ENCODE data around the gene DCUN1D5. TPM values are rescaled to one million over a fixed set of nuclear protein-coding genes. Genes with fewer than 3 reads are reported as not detected.

The DCUN1D5 gene
- total RNA-seq, 1 experiment from 2014 or later, result 68.3 TPM

DNA sequence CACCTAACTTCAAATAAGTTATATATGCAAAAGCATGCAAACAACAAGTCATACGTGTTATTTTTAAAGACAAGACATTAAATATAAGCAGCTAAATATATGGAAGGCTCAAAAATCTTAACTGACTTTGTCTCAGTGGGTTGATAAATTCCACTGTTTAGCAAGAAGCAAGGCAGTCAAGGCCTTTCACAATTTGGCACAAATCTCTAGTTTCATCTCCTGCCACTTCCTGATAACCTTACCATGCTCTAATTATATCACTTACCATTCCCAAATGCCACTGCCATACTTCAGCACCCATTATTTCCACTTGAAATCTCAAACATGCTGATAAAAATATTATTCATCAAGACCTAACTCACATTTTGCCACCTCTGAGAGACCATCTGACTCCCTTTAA, 24.8 kb downstream of the DCUN1D5 start:
- BruUV-seq (replicated peaks), result no TSS peak
- intact Hi-C loops (cut with micrococcal nuclease; ENCODE audit: unreplicated experiment) (no loop called here), in situ Hi-C loops (cut with HindIII; ENCODE audit: low pct_unique_long_range_greater_than_20kb, low sequenced_read_pairs) (no loop called here)
- Histone ChIP-seq H3K4me3 (ENCODE audit: low read depth in 2 of 2, low read length in 2 of 2) (no peak overlapping the region), H3K27me3 (ENCODE audit: control insufficient read depth, insufficient read depth, low read length) (no peaks in the 10 kb centered on the region), H3K36me3 (ENCODE audit: control insufficient read depth, insufficient read depth, low read length) (peaks cover 38% of the 10 kb centered on the region), H3K9me3 (ENCODE audit: control insufficient read depth, insufficient read depth, low read depth, low read length) (no peaks in the 10 kb centered on the region), H3K27ac (ENCODE audit: low read length) (no peak overlapping the region), H3K4me1 (ENCODE audit: control insufficient read depth, insufficient read depth, low read length) (no peaks in the 10 kb centered on the region)
- DNase-seq (ENCODE audit: low read depth, low spot score), result no peak
- ChIA-PET CTCF (no interaction called here), POLR2A (no interaction called here)
- ATAC-seq, result no peak
- TF ChIP-seq TCF7L2 (IDR thresholded peaks at IDR 0.05; ENCODE audit: low read depth, low read length) (no peak), SIN3A (IDR thresholded peaks at IDR 0.05; ENCODE audit: borderline replicate concordance, insufficient read depth, low read depth, low read length) (no peak), POLR2AphosphoS5 (IDR thresholded peaks at IDR 0.05; ENCODE audit: low read depth, low read length) (no peak), CTCF (IDR thresholded peaks at IDR 0.05) (no peak)
- TF ChIP-seq, protein P1, sequence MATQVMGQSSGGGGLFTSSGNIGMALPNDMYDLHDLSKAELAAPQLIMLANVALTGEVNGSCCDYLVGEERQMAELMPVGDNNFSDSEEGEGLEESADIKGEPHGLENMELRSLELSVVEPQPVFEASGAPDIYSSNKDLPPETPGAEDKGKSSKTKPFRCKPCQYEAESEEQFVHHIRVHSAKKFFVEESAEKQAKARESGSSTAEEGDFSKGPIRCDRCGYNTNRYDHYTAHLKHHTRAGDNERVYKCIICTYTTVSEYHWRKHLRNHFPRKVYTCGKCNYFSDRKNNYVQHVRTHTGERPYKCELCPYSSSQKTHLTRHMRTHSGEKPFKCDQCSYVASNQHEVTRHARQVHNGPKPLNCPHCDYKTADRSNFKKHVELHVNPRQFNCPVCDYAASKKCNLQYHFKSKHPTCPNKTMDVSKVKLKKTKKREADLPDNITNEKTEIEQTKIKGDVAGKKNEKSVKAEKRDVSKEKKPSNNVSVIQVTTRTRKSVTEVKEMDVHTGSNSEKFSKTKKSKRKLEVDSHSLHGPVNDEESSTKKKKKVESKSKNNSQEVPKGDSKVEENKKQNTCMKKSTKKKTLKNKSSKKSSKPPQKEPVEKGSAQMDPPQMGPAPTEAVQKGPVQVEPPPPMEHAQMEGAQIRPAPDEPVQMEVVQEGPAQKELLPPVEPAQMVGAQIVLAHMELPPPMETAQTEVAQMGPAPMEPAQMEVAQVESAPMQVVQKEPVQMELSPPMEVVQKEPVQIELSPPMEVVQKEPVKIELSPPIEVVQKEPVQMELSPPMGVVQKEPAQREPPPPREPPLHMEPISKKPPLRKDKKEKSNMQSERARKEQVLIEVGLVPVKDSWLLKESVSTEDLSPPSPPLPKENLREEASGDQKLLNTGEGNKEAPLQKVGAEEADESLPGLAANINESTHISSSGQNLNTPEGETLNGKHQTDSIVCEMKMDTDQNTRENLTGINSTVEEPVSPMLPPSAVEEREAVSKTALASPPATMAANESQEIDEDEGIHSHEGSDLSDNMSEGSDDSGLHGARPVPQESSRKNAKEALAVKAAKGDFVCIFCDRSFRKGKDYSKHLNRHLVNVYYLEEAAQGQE (IDR thresholded peaks at IDR 0.05; ENCODE audit: insufficient read depth in 1 of 2, low read depth in 2 of 2, low read length in 1 of 2), result no peak

GRCh38 chr11:103061656-103062055, 30.3 kb downstream of the DCUN1D5 start:
- ATAC-seq, result no peak
- BruUV-seq (replicated peaks), result no TSS peak
- Histone ChIP-seq H3K27me3 (ENCODE audit: control insufficient read depth, insufficient read depth, low read length) (no peaks in the 10 kb centered on the region), H3K36me3 (ENCODE audit: control insufficient read depth, insufficient read depth, low read length) (peaks cover 70% of the 10 kb centered on the region), H3K27ac (ENCODE audit: low read length) (no peak overlapping the region), H3K4me1 (ENCODE audit: control insufficient read depth, insufficient read depth, low read length) (no peaks in the 10 kb centered on the region), H3K4me3 (ENCODE audit: low read depth in 2 of 2, low read length in 2 of 2) (no peak overlapping the region), H3K9me3 (ENCODE audit: control insufficient read depth, insufficient read depth, low read depth, low read length) (no peaks in the 10 kb centered on the region)
- intact Hi-C loops (cut with micrococcal nuclease; ENCODE audit: unreplicated experiment) (no loop called here), in situ Hi-C loops (cut with HindIII; ENCODE audit: low pct_unique_long_range_greater_than_20kb, low sequenced_read_pairs) (no loop called here)
- TF ChIP-seq CTCF (IDR thresholded peaks at IDR 0.05) (no peak), TCF7L2 (IDR thresholded peaks at IDR 0.05; ENCODE audit: low read depth, low read length) (no peak), POLR2AphosphoS5 (IDR thresholded peaks at IDR 0.05; ENCODE audit: low read depth, low read length) (no peak), SIN3A (IDR thresholded peaks at IDR 0.05; ENCODE audit: borderline replicate concordance, insufficient read depth, low read depth, low read length) (no peak)
- TF ChIP-seq, protein P1 (IDR thresholded peaks at IDR 0.05; ENCODE audit: insufficient read depth in 1 of 2, low read depth in 2 of 2, low read length in 1 of 2), result no peak
- ChIA-PET POLR2A (interaction anchor here (0.8 kb wide), 1 partner anchor 31 kb away, joined by 3 read pairs; the partner anchor contains the start of gene DCUN1D5), CTCF (interaction anchor here (0.7 kb wide), 1 partner anchor 31 kb away, joined by 8 read pairs; no protein-coding TSS in a partner anchor)
- no peak for DNase-seq (ENCODE audit: low read depth, low spot score)

Data from Panc1 (cell line).